Ishikawa (cell line): ENCODE data around the gene KLRC4.

ENCODE experiments used
- CEBPB ChIP-seq: IDR thresholded peaks from 2 replicates; pipeline ENCODE4 v1.6.1; 2012
- FOXM1 ChIP-seq: IDR thresholded peaks from 2 replicates; pipeline ENCODE4 v1.6.1; 2012; ENCODE audit warnings: low read depth, borderline replicate concordance
- RAD21 ChIP-seq: IDR thresholded peaks from 2 replicates; pipeline ENCODE4 v1.6.1; 2012; ENCODE audit warnings: low read depth
- REST ChIP-seq: IDR thresholded peaks from 2 replicates; pipeline ENCODE4 v1.6.1; 2012; ENCODE audit warnings: low read depth, mild to moderate bottlenecking
- TAF1 ChIP-seq: IDR thresholded peaks from 2 replicates; pipeline ENCODE4 v1.6.1; 2012; ENCODE audit warnings: low read depth, mild to moderate bottlenecking
- TCF12 ChIP-seq: IDR thresholded peaks from 2 replicates; pipeline ENCODE4 v1.6.1; 2012; ENCODE audit warnings: low read depth
- TEAD4 ChIP-seq: IDR thresholded peaks from 2 replicates; pipeline ENCODE4 v1.6.1; 2012
- ZBTB7A ChIP-seq: IDR thresholded peaks from 2 replicates; pipeline ENCODE4 v1.6.1; 2012; ENCODE audit warnings: low read depth
- TF ChIP-seq, protein P1 (sequence below): IDR thresholded peaks from 2 replicates; pipeline ENCODE4 v1.6.1; 2012

DNA sequence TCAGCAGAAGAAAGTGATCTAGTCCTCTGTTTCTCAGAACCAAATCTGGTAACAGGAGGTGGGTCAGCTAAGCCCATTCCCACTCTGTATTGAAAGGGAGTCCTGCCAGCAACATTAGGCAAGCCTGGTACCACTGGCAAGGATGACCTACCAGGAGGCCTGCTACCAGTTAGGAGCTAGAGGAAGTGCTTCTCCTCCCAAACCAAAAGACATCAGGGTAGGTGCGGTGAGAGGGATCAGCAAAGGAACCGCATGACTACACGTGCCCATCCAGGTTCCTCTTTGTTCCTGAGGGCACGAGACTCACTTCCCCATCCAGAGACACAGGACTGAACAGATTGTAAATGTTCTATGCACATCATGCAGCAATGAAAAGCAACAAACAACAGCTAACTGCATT is 2.8 kb downstream of the KLRC4 start:
- TF ChIP-seq REST = no peak
- no peak for TF ChIP-seq TCF12
- TF ChIP-seq TEAD4 = no peak
- TF ChIP-seq ZBTB7A = no peak
- TF ChIP-seq TAF1 = no peak
- TF ChIP-seq FOXM1 = no peak
- TF ChIP-seq, protein P1, sequence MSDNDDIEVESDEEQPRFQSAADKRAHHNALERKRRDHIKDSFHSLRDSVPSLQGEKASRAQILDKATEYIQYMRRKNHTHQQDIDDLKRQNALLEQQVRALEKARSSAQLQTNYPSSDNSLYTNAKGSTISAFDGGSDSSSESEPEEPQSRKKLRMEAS = no peak
- no peak for TF ChIP-seq RAD21
- TF ChIP-seq CEBPB = no peak
